Endothelial cell (in vitro differentiated cells): ENCODE data around the gene CAV2. TPM values are rescaled to one million over a fixed set of nuclear protein-coding genes. Genes with fewer than 3 reads are reported as not detected.

Experiments
- DNase-seq: peaks from one replicate; pipeline ENCODE4 v3.0.0; 2021; ENCODE audit warnings: low spot score
- H3K27ac Mint-ChIP-seq: one replicate; pipeline ENCODE4 v1.8.0; 2021; ENCODE audit warnings: mixed read lengths, inconsistent platforms; ENCODE audit not compliant: unreplicated experiment
- H3K27me3 Mint-ChIP-seq: one replicate; pipeline ENCODE4 v1.8.0; 2021; ENCODE audit warnings: mild to moderate bottlenecking, moderate library complexity, mixed read lengths, inconsistent platforms; ENCODE audit not compliant: unreplicated experiment
- H3K36me3 Mint-ChIP-seq: one replicate; pipeline ENCODE4 v1.8.0; 2021; ENCODE audit warnings: mild to moderate bottlenecking, low read depth, mixed read lengths, inconsistent platforms; ENCODE audit not compliant: unreplicated experiment
- H3K4me1 Mint-ChIP-seq: one replicate; pipeline ENCODE4 v1.8.0; 2021; ENCODE audit warnings: mild to moderate bottlenecking, mixed read lengths, inconsistent platforms; ENCODE audit not compliant: unreplicated experiment
- H3K4me3 Mint-ChIP-seq: one replicate; pipeline ENCODE4 v1.8.0; 2021; ENCODE audit warnings: mild to moderate bottlenecking, mixed read lengths, inconsistent platforms; ENCODE audit not compliant: unreplicated experiment
- H3K9me3 Mint-ChIP-seq: one replicate; pipeline ENCODE4 v1.8.0; 2021; ENCODE audit warnings: mixed read lengths, inconsistent platforms; ENCODE audit not compliant: unreplicated experiment
- CTCF ChIP-seq: fragments of 200-600 bp; sonication (generic); IDR thresholded peaks from one replicate; pipeline ENCODE4 v1.5.0; 2021; ENCODE audit warnings: antibody characterized with exemption; ENCODE audit not compliant: unreplicated experiment
- total RNA-seq: library from RNA; stranded (reverse); fragmentation: NEBNext Ultra II Directional; extraction: Animal tissue kit (Norgen Biotek cat#: 25700); gene quantifications from one replicate; pipeline ENCODE4 v1.2.1, GENCODE V29; 2021; ENCODE audit not compliant: unreplicated experiment

CAV2 gene
- total RNA-seq, 1 donor from 2014 or later: 35.5 TPM

- peaks cover 21% of the 10 kb centered on the region for H3K4me1 Mint-ChIP-seq
- no peak overlapping the region for H3K27ac Mint-ChIP-seq
- no peak overlapping the region for H3K4me3 Mint-ChIP-seq
- no peak for TF ChIP-seq CTCF
- H3K9me3 Mint-ChIP-seq: no peaks in the 10 kb centered on the region
- no peak for DNase-seq
- peaks cover 9% of the 10 kb centered on the region for H3K27me3 Mint-ChIP-seq
- H3K36me3 Mint-ChIP-seq: peaks cover 6% of the 10 kb centered on the region
Measured at GRCh38 chr7:116528008-116528789, 28.7 kb downstream of the CAV2 start.

- Mint-ChIP-seq H3K36me3 (peaks cover 6% of the 10 kb centered on the region), H3K9me3 (no peaks in the 10 kb centered on the region), H3K4me3 (no peak overlapping the region), H3K27me3 (peaks cover 9% of the 10 kb centered on the region), H3K27ac (no peak overlapping the region), H3K4me1 (peaks cover 21% of the 10 kb centered on the region)
- TF ChIP-seq CTCF: no peak
- DNase-seq: no peak
Measured at GRCh38 chr7:116529250-116529649, 29.7 kb downstream of the CAV2 start.

GRCh38 chr7:116530107-116530820 is 30.7 kb downstream of the CAV2 start:
- Mint-ChIP-seq H3K9me3 (no peaks in the 10 kb centered on the region), H3K36me3 (peaks cover 6% of the 10 kb centered on the region), H3K4me3 (no peak overlapping the region), H3K4me1 (peaks cover 15% of the 10 kb centered on the region), H3K27me3 (peaks cover 7% of the 10 kb centered on the region), H3K27ac (no peak overlapping the region)
- no peak for TF ChIP-seq CTCF
- no peak for DNase-seq

GRCh38 chr7:116532102-116532688 is 32.7 kb downstream of the CAV2 start:
- Mint-ChIP-seq H3K27ac (no peak overlapping the region), H3K36me3 (peaks cover 12% of the 10 kb centered on the region), H3K27me3 (peaks cover 1% of the 10 kb centered on the region), H3K4me1 (peaks cover 7% of the 10 kb centered on the region), H3K4me3 (no peak overlapping the region), H3K9me3 (no peaks in the 10 kb centered on the region)
- no peak for TF ChIP-seq CTCF
- DNase-seq: no peak
